Stomach smooth muscle (tissue), 2 donors: ENCODE data around the gene PLXNB2.
A peak's percentile ranks its signal among the peaks of the same experiment; 100 is the strongest.

ENCODE experiments used
- H3K27ac ChIP-seq: one replicate; pipeline ENCODE4 v1.7.0; 2013; ENCODE audit warnings: mild to moderate bottlenecking, low read length, inconsistent platforms
- H3K27me3 ChIP-seq, 2 donors: one replicate each; pipeline ENCODE4 v1.7.0; 2013; ENCODE audit warnings: low read length in 2 of 2; ENCODE audit not compliant: insufficient read depth in 2 of 2, control insufficient read depth in 1 of 2
- H3K36me3 ChIP-seq, 2 donors: one replicate each; pipeline ENCODE4 v1.7.0; 2013; ENCODE audit warnings: low read length in 2 of 2; ENCODE audit not compliant: control insufficient read depth in 2 of 2, insufficient read depth in 2 of 2
- H3K4me1 ChIP-seq: one replicate; pipeline ENCODE4 v1.7.0; 2013; ENCODE audit warnings: low read length; ENCODE audit not compliant: control insufficient read depth, insufficient read depth
- H3K4me3 ChIP-seq, 2 donors: one replicate each; pipeline ENCODE4 v1.7.0; 2013; ENCODE audit warnings: low read length in 2 of 2
- H3K9ac ChIP-seq, 2 donors: one replicate each; pipeline ENCODE4 v1.7.0; 2013; ENCODE audit warnings: low read length in 2 of 2, mild to moderate bottlenecking in 1 of 2
- H3K9me3 ChIP-seq, 2 donors: one replicate each; pipeline ENCODE4 v1.7.0; 2013; ENCODE audit warnings: low read length in 2 of 2; ENCODE audit not compliant: control insufficient read depth in 2 of 2
- donor health status: healthy.
- donor health status: Pancreatic carcinoma.

Gene PLXNB2

DNA sequence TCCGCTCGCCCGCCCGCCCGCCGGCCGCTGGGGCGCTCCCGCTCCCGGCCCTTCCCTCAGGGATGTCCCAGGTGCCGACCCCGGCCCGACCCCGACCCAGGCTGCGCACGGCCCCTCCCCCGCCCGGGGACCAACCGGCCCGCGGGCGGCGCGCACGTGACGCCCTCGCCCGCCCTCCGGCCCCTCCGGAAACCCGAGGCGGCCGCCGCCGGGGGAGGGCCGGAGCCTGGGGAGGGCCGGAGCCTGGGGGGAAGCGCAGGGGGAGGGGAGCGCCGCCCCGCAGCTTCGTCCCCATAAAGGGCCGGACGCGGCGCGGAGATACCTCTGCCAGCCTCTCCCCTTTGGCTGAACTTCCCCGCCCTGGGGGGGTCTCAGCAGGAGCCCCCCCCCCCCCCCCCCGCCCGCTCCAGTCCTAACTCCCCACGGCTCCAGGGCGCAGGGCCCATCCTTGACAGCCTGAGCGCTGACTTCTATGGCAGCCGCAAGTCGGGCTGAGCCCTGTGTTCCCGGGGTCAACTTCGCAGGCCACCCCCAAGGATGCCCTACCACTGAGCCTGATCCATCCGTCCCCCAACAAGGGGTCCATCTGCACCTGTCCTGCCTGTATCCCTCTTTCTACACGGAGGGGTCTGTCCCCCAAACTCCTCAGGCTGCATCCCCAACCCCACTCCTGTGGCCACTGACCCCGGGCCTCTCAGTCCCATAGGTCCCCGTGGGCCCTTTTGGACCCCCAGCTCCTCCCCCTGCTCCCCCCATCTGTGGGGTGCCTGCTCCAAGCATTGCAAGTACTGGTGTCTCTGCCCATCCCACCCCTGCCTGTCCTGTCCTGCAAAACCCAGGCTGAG lies 45.6 kb downstream of the PLXNB2 start, which contains the start of gene MAPK12:
Gene MAPK12, minus strand, starts transcription at position 69 of the 845 bp plus-strand sequence. CDS start 174 bp downstream, outside the sequence.
- Histone ChIP-seq H3K27me3 (peaks cover 2 to 13% of the 10 kb centered on the region in 2 donors), H3K9ac (peak within 1 kb of the TSS; percentile 51 to 67), H3K27ac (peak within 1 kb of the TSS; percentile 31)

GRCh38 chr22:50260801-50261614 lies 46.4 kb downstream of the PLXNB2 start:
- Histone ChIP-seq H3K4me3 (peak overlapping the region; percentile 40 to 69), H3K27ac (peak overlapping the region; percentile 31)

More for the DNA sequence above, 45.6 kb downstream of the PLXNB2 start, which contains the start of gene MAPK12:
- peaks cover 25% of the 10 kb centered on the region for H3K4me1 ChIP-seq
- H3K9me3 ChIP-seq = no peaks in the 10 kb centered on the region
- H3K36me3 ChIP-seq = no peaks in the 10 kb centered on the region
- peak within 1 kb of the TSS; percentile 40 to 69 for H3K4me3 ChIP-seq

DNA sequence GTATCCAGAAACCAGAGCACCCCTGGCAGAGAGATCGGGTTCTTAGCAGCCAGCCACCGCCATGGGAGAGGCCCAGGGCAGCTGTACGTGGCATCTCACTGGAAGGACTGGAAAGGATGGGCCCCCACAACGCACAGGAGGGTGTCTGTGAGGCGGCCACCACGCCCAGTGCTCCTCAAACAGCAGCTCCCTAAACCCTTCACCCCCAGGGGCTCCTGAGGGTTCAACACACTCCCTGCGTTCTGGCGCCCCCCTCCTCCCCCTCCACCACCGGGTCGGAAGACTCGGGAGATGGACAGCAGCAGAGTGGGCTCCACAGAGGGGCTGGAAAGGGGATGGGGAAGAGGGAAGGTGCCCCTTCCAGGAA lies 47.0 kb downstream of the PLXNB2 start:
- H3K27ac ChIP-seq = peak overlapping the region; percentile 31
- peaks cover 20% of the 10 kb centered on the region for H3K4me1 ChIP-seq
- peak overlapping the region; percentile 51 to 67 for H3K9ac ChIP-seq
- H3K36me3 ChIP-seq = no peaks in the 10 kb centered on the region
- H3K4me3 ChIP-seq = peak overlapping the region; percentile 40 to 69
- peaks cover 2 to 13% of the 10 kb centered on the region in 2 donors for H3K27me3 ChIP-seq
- H3K9me3 ChIP-seq = no peaks in the 10 kb centered on the region

More at GRCh38 chr22:50260801-50261614, 46.4 kb downstream of the PLXNB2 start:
- no peaks in the 10 kb centered on the region for H3K9me3 ChIP-seq
- peak overlapping the region; percentile 51 to 67 for H3K9ac ChIP-seq
- H3K4me1 ChIP-seq = peaks cover 20% of the 10 kb centered on the region
- peaks cover 2 to 13% of the 10 kb centered on the region in 2 donors for H3K27me3 ChIP-seq
- no peaks in the 10 kb centered on the region for H3K36me3 ChIP-seq

DNA sequence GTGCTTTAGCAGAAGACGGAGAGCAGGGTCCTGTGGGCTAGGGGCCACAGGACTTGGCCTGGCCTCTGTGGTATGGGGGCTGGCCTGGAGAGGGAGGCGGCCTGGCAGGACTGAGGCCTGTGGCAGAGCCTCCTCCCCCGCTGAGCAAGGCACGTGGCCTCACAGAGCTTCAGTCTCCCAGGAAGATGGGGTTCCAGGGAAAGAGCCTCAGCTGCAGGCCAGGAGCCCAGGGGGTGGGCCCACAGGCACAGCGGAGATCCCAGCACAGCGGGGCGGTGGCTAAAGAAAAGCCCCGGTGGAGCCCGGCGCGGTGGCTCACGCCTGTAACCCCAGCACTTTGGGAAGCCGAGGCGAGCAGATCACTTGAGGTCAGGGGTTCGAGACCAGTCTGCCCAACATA lies 48.1 kb downstream of the PLXNB2 start:
- no peaks in the 10 kb centered on the region for H3K9me3 ChIP-seq
- peaks cover 2 to 13% of the 10 kb centered on the region in 2 donors for H3K27me3 ChIP-seq
- no peak overlapping the region for H3K9ac ChIP-seq
- H3K4me1 ChIP-seq = peaks cover 20% of the 10 kb centered on the region
- H3K36me3 ChIP-seq = no peaks in the 10 kb centered on the region
- H3K4me3 ChIP-seq = no peak overlapping the region
- H3K27ac ChIP-seq = no peak overlapping the region

GRCh38 chr22:50258361-50259292 lies 48.8 kb downstream of the PLXNB2 start:
- Histone ChIP-seq H3K9me3 (no peaks in the 10 kb centered on the region), H3K36me3 (no peaks in the 10 kb centered on the region), H3K9ac (no peak overlapping the region), H3K4me3 (no peak overlapping the region), H3K27me3 (peaks cover 2 to 13% of the 10 kb centered on the region in 2 donors), H3K4me1 (peaks cover 20% of the 10 kb centered on the region), H3K27ac (no peak overlapping the region)

GRCh38 chr22:50257451-50258360 lies 49.7 kb downstream of the PLXNB2 start:
- H3K4me1 ChIP-seq = peaks cover 20% of the 10 kb centered on the region
- peaks cover 0 to 8% of the 10 kb centered on the region in 2 donors for H3K27me3 ChIP-seq
- H3K36me3 ChIP-seq = no peaks in the 10 kb centered on the region
- H3K9me3 ChIP-seq = no peaks in the 10 kb centered on the region
- H3K9ac ChIP-seq = no peak overlapping the region
- no peak overlapping the region for H3K27ac ChIP-seq
- no peak overlapping the region for H3K4me3 ChIP-seq

DNA sequence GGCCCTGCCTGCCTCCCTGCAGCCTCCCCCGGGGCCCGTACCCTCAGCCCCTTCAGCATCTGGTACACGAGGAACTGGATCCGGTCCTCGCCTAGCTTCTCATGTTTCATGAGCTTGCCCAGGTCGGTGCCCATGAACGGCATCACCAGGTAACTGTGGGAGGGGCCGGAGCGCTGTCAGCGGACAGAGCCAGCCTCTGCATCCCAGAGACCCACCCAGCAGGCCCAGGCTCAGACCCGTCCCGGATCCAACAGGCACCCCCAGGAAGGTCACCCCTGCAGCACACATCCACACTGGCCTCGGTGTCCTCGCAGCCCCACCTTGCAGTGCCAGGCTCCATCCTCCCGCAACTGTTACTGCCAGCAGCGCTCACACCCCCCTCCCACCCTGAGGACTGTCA lies 50.4 kb downstream of the PLXNB2 start:
- H3K27me3 ChIP-seq = peaks cover 0 to 2% of the 10 kb centered on the region in 2 donors
- no peak overlapping the region for H3K27ac ChIP-seq
- no peak overlapping the region for H3K4me3 ChIP-seq
- no peak overlapping the region for H3K9ac ChIP-seq
- H3K4me1 ChIP-seq = peaks cover 17% of the 10 kb centered on the region
- no peaks in the 10 kb centered on the region for H3K9me3 ChIP-seq
- no peaks in the 10 kb centered on the region for H3K36me3 ChIP-seq

GRCh38 chr22:50256258-50256862 lies 51.1 kb downstream of the PLXNB2 start:
- no peaks in the 10 kb centered on the region for H3K9me3 ChIP-seq
- H3K4me3 ChIP-seq = no peak overlapping the region
- peaks cover 22% of the 10 kb centered on the region for H3K4me1 ChIP-seq
- H3K9ac ChIP-seq = no peak overlapping the region
- H3K36me3 ChIP-seq = no peaks in the 10 kb centered on the region
- H3K27me3 ChIP-seq = no peaks in the 10 kb centered on the region
- H3K27ac ChIP-seq = no peak overlapping the region

DNA sequence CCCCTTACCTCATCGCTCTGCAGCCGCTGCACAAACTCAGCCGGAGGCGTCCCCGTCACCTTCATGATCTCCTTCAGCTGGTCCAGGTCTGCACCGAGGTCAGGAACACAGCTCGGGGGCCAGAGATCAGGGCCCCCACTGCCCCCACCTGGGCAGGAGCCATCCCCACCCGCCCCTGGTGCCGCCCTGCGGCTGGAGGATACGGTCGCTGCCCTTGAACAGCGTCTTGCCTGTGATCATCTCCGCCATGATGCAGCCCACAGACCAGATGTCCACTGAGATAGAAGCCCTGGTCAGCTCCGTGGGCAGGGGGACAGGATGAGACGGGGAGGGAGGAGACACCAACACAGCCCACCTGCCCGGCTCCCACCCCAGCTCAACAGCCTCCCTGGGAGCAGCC lies 51.8 kb downstream of the PLXNB2 start:
- H3K9me3 ChIP-seq = no peaks in the 10 kb centered on the region
- H3K4me3 ChIP-seq = no peak overlapping the region
- H3K27ac ChIP-seq = no peak overlapping the region
- H3K9ac ChIP-seq = no peak overlapping the region
- no peaks in the 10 kb centered on the region for H3K27me3 ChIP-seq
- H3K4me1 ChIP-seq = peaks cover 23% of the 10 kb centered on the region
- H3K36me3 ChIP-seq = no peaks in the 10 kb centered on the region
